Inferior parietal cortex (tissue), 1 donor: ENCODE results near the gene TIGD1.
"Not testable (repeated sequence)": the region's sequence is repeated elsewhere in the genome, so short reads cannot be mapped to it uniquely, and the experiment has no call there.

Experiments
- DNase-seq: peaks from one replicate; pipeline ENCODE4 v3.0.0-alpha.2; 2016; ENCODE audit errors: extremely low spot score

The TIGD1 gene

GRCh38 chr2:232570481-232570880 is 20.1 kb upstream of the TIGD1 start:
- DNase-seq, result not testable (repeated sequence)

GRCh38 chr2:232569541-232569940 is 19.2 kb upstream of the TIGD1 start:
- no peak for DNase-seq

GRCh38 chr2:232568161-232568560 is 17.8 kb upstream of the TIGD1 start:
- DNase-seq, result no peak

- DNase-seq, result no peak
These were observed 17.4 kb upstream of the TIGD1 start for GRCh38 chr2:232567721-232568120.

- no peak for DNase-seq
These were observed 13.2 kb upstream of the TIGD1 start for GRCh38 chr2:232563580-232563979.

GRCh38 chr2:232562515-232563151 is 12.3 kb upstream of the TIGD1 start:
- DNase-seq, result no peak

DNA sequence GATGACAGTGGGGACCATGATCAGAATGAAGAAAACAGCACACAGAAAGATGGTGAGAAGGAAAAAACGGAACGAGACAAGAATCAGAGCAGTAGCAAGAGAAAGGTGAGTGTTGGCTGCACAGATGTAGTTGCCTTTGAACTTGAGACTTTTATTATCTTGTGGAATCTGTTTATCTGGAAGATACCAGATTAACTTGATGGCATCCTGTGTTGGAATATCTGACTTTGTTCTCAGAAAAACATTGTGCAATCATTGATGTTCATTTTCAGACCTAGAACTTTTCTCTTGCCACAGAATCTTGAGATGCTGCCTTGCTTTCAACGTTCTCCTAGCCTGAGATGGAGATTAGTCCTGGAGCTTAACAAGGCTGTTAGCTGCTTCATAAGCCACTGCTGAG is 6.1 kb upstream of the TIGD1 start:
- no peak for DNase-seq

DNA sequence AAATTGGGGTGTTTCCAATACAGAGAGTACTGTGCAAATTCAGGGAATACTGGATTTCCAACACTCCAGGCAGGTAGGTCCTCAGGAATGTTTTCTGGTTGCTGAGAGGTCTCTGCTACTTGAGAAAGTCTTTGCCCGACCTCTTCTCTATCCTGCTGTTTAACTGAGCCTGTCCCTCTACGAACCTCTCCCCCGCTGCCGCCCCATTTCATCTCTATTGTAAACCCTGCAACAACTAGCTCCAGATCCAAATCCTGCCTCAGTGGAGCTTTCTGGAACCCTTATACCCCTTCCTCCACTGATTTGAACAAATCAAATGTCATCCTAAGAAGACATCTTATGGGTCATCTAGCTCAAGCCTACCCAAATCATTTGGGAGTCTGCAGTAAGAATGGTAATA is 1.4 kb upstream of the TIGD1 start:
- no peak for DNase-seq

GRCh38 chr2:232551250-232551638 is 887 bp upstream of the TIGD1 start:
- DNase-seq, result no peak

DNA sequence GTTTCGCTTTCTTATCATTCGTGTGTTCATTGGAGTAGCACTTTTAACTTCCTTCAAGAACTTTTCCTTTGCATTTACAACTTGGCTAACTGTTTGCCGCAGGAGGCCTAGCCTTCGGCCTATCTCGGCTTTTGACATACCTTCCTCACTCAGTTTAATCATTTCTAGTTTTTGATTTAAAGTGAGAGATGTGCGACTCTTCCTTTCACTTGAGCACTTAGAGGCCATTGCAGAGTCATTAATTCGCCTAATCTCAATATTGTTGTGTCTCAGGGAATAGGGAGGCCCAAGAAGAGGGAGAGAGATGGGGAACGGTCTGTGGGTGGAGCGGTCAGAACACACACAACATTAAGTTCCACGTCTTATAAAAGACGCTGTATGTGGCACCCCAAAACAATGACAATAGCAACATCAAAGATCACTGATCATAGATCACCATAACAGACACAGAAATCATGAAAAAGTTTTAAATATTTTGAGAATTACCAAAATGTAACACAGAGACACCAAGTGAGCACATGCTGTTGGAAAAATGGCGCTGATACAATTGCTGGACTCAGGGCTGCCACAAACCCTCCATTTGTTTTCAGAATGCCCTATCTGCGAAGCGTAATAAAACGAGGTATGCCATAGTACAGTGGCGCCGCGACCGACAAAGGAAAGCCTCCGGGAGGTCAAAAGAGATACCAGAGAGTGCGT is 553 bp downstream of the TIGD1 start:
- no peak for DNase-seq

DNA sequence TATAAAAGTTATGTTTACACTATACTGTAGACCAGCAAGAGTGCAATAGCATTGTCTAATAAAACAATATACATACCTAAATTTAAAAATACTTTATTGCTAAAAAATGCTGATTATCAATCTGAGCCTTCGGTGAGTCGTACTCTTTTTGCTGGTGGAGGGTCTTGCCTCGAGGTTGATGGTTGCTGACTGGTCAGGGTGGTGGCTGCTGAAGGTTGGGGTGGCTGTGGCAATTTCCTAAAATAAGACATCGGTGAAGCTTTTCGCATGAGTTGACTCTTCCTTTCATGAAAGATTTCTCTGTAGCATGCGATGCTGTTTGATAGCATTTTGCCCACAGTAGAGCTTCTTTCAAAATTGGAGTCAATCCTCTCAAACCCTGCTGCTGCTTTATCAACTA is 2.4 kb downstream of the TIGD1 start:
- no peak for DNase-seq

- no peak for DNase-seq
These were observed 4.6 kb downstream of the TIGD1 start for GRCh38 chr2:232545511-232546375.

DNA sequence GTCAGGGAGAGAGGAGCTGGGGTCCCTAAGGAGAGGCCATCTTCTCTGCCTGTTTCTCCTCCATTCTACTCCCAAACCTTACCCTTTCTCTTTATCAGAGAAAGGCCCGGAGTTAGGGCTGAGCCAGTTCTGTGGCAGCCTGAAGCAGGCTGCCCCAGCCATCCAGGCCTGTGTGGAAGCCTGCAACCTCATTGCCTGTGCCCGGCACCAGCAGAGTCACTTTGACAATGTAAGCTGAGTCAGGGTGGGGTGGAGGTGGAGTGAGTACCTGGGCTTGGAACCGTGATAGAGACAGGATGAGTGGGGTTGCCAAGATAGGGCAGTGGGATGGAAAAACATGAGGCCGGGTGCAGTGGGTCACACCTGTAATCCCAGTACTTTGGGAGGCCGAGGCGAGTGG is 5.7 kb downstream of the TIGD1 start:
- no peak for DNase-seq

- no peak for DNase-seq
These were observed 6.3 kb downstream of the TIGD1 start for GRCh38 chr2:232543928-232544631.

DNA sequence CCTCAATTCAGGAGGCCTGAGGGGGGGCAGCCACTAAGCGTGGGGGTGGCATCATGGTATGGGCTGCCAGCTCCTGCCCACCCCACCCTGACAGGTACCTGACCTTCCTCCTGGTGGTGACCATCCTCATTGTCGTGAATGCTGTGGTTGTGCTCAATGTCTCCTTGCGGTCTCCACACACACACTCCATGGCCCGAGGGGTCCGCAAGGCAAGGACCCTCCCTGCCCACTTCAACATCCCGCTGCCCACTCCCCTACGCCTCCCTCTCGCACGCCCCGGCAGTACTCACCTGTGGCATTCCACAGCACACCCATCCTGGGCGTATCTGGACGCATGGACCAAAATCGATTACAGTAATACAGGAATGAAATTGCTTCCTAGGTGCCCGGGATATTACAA is 6.9 kb downstream of the TIGD1 start:
- no peak for DNase-seq

DNA sequence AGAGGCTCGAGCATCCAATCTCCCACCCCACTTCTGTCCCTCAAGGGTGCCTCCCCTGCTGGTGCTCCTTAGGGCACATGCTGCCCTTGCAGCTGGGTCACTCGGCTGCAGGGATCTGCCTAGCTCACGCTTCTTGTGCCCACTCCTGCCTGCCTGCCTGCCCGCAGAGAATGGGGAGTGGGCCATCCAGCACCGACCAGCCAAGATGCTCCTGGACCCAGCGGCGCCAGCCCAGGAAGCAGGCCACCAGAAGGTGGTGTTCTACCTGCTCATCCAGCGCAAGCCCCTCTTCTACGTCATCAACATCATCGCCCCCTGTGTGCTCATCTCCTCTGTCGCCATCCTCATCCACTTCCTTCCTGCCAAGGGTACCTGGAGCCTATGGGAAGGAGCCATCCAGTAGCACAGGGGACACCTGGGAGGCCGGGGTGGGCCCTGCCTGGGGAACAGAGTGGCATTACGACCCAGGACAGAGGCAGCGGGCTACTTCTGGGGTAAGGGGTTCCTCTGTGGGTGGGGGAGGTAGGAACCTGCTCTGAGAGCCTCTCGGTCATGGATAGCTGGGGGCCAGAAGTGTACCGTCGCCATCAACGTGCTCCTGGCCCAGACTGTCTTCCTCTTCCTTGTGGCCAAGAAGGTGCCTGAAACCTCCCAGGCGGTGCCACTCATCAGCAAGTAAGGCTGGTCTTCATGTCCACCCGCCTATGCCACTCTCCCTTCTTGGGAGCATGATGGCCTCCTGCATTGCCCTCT is 7.5 kb downstream of the TIGD1 start:
- no peak for DNase-seq

GRCh38 chr2:232541961-232542714 is 8.2 kb downstream of the TIGD1 start:
- DNase-seq, result no peak

GRCh38 chr2:232541195-232541960 is 9.0 kb downstream of the TIGD1 start:
- no peak for DNase-seq

DNA sequence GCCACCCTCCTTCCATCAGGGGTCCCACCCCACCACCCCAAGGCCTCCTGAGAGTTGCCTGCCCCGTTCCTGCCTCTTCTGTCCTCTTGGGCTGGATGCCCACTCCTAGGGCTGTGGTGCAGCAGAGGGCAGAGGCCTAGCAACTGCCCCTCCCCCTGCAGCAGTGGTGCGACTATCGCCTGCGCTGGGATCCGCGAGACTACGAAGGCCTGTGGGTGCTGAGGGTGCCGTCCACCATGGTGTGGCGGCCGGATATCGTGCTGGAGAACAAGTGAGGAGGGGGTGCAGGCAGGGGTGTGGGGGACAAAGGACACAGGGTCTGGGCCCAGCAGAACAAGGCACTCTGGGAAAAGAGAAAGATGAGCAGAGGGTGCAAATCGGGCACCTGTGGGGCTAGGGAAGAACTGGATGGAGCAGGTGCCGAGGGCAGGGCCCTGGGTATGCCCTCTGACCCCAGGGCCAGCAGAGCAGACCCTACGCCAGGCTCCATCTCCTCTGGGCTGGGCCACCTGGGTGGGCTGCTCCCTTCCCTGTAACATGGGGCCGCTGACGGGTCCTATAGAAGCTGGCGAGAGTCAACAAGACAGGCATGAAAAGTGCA is 9.8 kb downstream of the TIGD1 start:
- no peak for DNase-seq
